ENCODE results near the gene DDX59. TPM values are rescaled to one million over a fixed set of nuclear protein-coding genes. Genes with fewer than 3 reads are reported as not detected.
"Not testable (repeated sequence)": the region's sequence is repeated elsewhere in the genome, so short reads cannot be mapped to it uniquely, and the experiment has no call there.

The DDX59 gene
- polyA plus RNA-seq, 1 donor, result 17.6 TPM

- DNase-seq (ENCODE audit: low read depth), result not testable (repeated sequence)
These were observed 39.2 kb downstream of the DDX59 start for GRCh38 chr1:200630515-200630899.

- DNase-seq (ENCODE audit: low read depth), result no peak
These were observed 39.7 kb downstream of the DDX59 start for GRCh38 chr1:200629876-200630514.

GRCh38 chr1:200628223-200628881 lies 41.4 kb downstream of the DDX59 start:
- no peak for DNase-seq (ENCODE audit: low read depth)

DNA sequence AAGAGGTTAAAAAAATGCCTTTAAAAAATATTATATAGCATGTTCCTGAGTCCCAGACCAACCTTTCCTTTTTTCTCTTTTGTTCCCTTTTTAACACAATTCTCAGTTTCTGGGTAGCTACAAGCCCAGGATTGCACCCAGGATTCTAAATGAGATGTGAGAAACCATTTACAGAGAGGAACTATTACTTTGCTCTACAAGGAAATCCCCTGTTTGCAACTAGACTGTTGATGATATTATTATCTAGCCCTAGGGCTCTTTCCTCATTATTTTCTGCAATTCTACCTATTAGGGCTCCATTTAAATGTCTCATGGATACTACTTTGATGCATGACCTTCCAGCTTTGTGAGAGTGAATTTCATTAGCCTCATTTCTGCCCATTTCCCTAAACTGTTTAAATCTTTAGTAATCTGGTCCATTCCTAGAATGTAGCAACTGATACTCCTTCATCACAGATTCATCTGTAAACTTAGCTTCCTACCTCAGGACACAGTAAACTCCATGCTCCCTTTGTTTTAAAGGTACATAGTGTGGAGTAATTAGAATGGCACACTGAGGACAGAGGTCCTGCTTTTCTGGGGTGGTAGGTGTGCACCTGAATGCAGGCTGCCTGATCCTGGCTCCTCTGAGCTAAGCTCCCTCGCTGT lies 42.0 kb downstream of the DDX59 start:
- DNase-seq (ENCODE audit: low read depth), result no peak

DNA sequence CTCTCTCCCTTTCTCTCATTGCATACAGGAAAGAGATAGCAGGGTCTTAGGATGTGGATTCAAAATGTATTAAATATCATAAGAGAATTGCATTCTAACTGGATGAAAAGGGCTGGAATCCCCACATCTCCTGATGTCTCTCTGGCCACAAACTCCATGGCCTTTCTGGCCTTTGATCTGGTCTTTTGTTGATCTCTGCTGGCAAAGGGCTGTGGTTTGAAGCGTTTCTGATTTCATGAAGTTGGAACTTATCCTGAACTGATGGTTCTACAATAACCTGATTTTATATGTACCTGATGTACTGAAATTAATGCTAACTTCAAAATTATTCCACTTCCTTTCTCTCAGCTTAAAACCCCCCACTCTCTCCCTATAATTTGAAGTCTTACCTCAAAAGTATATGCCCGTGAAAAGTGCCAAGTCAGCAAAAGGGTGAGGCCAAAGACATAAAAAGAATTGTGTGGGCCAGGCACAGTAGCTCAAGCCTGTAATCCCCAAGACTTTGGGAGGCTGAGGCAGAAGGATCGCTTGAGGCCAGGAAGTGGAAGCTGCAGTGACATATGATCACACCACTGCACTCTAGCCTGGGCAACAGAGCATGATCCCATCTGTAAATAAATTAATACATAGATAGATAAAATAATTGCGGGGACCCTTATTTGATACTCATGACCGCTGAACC lies 42.7 kb downstream of the DDX59 start:
- DNase-seq (ENCODE audit: low read depth), result no peak

GRCh38 chr1:200625381-200625824 lies 44.3 kb downstream of the DDX59 start:
- DNase-seq (ENCODE audit: low read depth), result no peak

GRCh38 chr1:200624679-200625335 lies 44.9 kb downstream of the DDX59 start:
- no peak for DNase-seq (ENCODE audit: low read depth)

DNA sequence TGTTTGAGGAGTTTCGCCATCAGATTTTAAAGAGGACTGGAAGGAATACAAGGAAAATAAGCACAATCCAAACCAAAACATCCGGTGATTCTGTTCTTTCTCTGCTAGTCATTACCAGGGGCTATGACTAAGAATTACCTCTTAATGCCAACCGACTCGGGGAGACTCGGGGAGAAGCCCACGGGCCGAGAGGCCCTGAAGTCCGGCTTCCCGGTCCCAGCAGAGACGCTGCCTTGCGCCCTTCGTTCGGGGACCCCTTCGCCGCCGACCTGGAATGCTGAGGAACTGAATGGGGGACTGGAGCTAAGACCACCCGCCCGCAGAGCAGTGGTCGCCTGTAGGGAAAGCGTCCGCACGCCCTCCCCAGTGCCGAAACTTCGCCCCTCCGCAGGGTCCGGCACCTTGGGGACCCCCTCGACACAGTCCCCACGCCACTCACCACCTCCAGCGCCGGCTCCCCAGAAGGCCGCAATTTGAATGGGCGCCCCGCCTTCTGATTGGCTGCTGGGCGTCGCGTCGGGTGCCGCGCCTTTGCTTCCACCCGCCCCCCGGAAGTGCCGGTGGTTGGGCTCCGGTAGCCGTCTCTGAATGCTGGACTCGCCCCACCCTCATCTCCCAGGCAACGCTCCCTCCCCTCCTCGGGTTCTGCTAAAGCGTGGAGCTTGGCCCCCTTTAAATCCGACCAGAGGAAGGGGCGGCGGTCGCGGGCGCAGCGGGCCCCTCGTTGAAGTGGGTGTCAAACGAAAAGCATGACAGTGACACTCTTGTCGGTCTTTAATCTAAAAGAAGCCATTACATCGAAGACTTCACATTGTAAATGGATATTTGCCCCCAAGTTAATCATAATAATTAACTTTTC lies 49.2 kb downstream of the DDX59 start, which contains the start of gene KIF14:
KIF14 (minus strand) TSS at position 479 of the 859 bp plus-strand sequence. CDS start 2,028 bp downstream, outside the sequence.
- DNase-seq (ENCODE audit: low read depth), result peak; percentile 74

DNA sequence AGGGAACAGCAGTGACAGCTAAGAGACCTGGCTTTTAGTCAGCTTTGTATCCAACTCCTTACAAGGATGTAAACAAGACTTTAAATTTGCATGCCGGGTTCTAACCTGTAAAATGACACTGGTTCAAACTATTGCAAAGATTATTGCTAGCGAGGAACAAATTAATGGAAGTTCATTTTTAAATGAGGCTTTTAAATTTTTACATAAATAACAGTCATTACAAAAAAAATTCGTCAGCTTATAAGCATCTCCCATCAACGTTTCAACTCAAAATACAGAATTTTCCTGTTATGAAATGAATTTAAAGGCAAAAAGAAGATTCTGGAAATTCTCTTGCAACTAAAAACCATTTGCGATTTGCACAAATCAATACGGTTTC lies 49.8 kb downstream of the DDX59 start:
- no peak for DNase-seq (ENCODE audit: low read depth)

DNA sequence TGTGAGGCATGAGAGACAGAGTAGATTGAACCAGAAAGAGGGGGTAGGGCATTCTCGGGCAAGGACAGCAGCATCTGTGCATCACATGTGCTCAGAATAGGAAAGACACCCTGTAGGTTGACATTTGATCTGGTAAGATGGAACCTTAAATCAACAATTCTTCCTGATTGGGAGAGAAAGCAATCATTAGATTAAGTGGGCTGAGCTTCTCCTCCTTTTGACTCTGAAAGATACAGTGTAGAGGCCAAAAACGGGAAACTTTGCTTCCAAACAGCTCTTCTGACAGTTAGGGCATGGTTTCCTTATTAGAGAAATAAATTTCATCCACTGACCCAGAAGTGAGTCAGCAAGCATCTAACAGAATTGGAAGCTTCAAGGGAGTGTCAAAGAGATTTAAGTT lies 58.9 kb downstream of the DDX59 start:
- DNase-seq (ENCODE audit: low read depth), result no peak

- DNase-seq (ENCODE audit: low read depth), result no peak
These were observed 67.1 kb downstream of the DDX59 start for GRCh38 chr1:200602632-200603031.

Other genes starting within 250 kb of the DDX59 start
- 2.5 TPM for gene KIF14, start 49.2 kb downstream of the DDX59 start, polyA plus RNA-seq (ENCODE audit: insufficient read length)
- 17.6 TPM for gene CAMSAP2, start 69.0 kb upstream of the DDX59 start, polyA plus RNA-seq (ENCODE audit: insufficient read length)
- gene GPR25, start 203.1 kb upstream of the DDX59 start, polyA plus RNA-seq (ENCODE audit: insufficient read length), result not detected
- 2.0 TPM for gene INAVA, start 225.0 kb upstream of the DDX59 start, polyA plus RNA-seq (ENCODE audit: insufficient read length)